GM12875 (cell line): ENCODE results near the gene DIAPH2.
"Not testable (repeated sequence)": the region's sequence is repeated elsewhere in the genome, so short reads cannot be mapped to it uniquely, and the experiment has no call there.

Experiments
- H3K4me3 ChIP-seq: one replicate; pipeline ENCODE4 v1.5.1; 2011; ENCODE audit warnings: low read depth, low read length, control low read depth
- TF ChIP-seq, protein P1 (sequence below): IDR thresholded peaks from 2 replicates; pipeline ENCODE4 v1.5.1; 2011; ENCODE audit warnings: low read depth, mild to moderate bottlenecking, control low read depth, inconsistent platforms, low read length, moderate library complexity, borderline replicate concordance; ENCODE audit not compliant: insufficient read depth

Gene DIAPH2

DNA sequence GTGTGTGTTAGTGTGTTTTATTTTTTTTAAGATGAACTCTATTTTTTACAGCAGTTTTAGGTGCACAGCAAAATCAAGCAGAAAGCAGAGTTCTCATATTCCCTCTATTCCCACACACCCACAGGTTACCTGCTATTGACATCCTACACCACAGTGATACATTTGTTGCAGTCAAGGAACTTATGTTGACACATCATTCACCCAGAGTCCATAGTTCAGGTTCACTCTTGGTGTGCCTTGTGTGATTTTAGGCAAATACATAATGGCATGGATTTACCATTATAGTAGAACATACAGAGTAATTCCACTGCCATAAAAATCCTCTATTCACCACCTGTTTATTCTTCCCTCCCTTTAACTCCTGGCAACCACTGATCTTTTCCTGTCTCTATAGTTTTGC, 28.7 kb downstream of the DIAPH2 start:
- TF ChIP-seq, protein P1, sequence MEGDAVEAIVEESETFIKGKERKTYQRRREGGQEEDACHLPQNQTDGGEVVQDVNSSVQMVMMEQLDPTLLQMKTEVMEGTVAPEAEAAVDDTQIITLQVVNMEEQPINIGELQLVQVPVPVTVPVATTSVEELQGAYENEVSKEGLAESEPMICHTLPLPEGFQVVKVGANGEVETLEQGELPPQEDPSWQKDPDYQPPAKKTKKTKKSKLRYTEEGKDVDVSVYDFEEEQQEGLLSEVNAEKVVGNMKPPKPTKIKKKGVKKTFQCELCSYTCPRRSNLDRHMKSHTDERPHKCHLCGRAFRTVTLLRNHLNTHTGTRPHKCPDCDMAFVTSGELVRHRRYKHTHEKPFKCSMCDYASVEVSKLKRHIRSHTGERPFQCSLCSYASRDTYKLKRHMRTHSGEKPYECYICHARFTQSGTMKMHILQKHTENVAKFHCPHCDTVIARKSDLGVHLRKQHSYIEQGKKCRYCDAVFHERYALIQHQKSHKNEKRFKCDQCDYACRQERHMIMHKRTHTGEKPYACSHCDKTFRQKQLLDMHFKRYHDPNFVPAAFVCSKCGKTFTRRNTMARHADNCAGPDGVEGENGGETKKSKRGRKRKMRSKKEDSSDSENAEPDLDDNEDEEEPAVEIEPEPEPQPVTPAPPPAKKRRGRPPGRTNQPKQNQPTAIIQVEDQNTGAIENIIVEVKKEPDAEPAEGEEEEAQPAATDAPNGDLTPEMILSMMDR = no peak
- no peak overlapping the region for H3K4me3 ChIP-seq

- H3K4me3 ChIP-seq = not testable (repeated sequence)
Measured at GRCh38 chrX:96714393-96714792, 29.8 kb downstream of the DIAPH2 start.

DNA sequence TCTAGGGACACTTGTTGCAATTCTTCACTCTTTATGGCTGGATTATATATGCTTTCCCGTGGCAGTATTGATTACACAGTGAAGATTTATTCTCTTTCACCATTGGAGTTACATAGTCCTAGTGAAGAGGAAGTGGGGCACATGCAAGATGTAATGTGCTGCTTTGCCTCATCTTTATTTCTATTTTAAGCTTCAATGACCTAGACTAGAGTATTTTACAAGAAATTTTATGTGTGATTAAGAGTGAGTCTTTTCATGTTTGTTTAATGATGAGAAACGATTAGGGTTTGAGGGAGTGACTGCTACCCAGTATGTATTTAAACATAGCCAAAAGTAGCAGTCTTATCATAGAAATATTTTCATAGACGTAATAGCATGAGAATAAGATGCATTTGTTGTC, 30.8 kb downstream of the DIAPH2 start:
- TF ChIP-seq, protein P1 = no peak
- H3K4me3 ChIP-seq = no peak overlapping the region

DNA sequence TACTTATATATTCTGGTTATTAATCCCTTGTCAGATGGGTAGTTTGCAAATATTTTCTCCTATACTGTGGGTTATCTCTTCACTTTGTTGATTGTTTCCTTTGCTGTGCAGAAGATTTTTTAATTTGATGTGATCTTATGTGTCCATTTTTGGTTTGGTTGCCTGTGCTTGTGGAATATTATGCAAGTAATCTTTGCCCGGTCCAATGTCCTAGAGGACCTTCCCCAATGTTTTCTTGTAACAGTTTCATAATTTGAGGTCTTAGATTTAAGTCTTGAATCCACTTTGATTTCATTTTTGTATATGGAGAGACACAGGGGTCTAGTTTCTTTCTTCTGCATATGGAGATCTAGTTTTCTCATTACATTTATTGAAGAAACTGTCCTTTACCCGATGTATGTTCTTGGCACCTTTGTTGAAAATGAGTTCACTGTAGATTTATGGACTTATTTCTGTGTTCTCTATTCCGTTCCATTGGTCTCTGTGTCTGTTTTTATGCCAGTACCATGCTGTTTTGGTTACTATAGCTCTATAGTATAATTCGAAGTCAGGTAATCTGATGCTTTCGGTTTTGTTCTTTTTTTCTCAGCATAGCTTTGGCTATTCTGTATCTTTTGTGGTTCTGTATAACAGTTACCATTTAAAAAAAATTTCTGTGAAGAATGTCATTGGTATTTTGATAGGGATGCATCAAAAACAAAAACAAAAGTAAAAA, 34.7 kb downstream of the DIAPH2 start:
- H3K4me3 ChIP-seq = no peak overlapping the region
- TF ChIP-seq, protein P1 = no peak

GRCh38 chrX:96721354-96721753, 36.7 kb downstream of the DIAPH2 start:
- H3K4me3 ChIP-seq = no peak overlapping the region
- TF ChIP-seq, protein P1 = no peak

- TF ChIP-seq, protein P1 = no peak
- no peak overlapping the region for H3K4me3 ChIP-seq
Measured at GRCh38 chrX:96722781-96723180, 38.1 kb downstream of the DIAPH2 start.

- TF ChIP-seq, protein P1 = no peak
- no peak overlapping the region for H3K4me3 ChIP-seq
Measured at GRCh38 chrX:96729053-96729452, 44.4 kb downstream of the DIAPH2 start.
